ENCODE measurements around the gene GLI2.

DNA sequence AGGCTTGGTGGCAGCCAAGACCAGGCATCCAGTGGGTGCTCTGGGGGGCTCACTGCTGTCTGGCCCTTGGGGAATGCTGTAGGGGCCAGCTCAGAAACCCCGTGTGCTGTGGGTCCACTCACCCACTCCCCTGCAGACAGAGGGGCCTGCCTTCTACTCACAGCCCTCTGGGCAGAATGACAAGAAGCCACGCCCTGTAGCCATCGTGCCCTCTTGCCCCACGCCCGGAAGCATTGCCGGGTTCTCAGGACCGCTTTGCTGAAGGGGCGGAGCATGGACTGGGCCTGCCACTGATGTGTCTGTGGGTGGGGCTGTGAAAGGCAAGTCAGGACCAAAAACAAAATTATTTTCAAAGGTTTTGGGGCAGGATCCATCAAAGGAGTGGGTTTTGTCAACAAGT lies 27.8 kb downstream of the GLI2 start:
- TF ChIP-seq ZNF10 (CRISPR knock-in tag; IDR thresholded peaks at IDR 0.05; ENCODE audit: borderline replicate concordance, low read depth) (no peak), ZNF670 (CRISPR knock-in tag; IDR thresholded peaks at IDR 0.05; ENCODE audit: borderline replicate concordance) (no peak), KDM1A (CRISPR knock-in tag; IDR thresholded peaks at IDR 0.05) (no peak), RELA (CRISPR knock-in tag; IDR thresholded peaks at IDR 0.05) (no peak), ZNF678 (CRISPR knock-in tag; IDR thresholded peaks at IDR 0.05) (no peak), ZNF629 (CRISPR knock-in tag; conservative IDR thresholded peaks at IDR 0.05) (no peak), ZNF766 (CRISPR knock-in tag; IDR thresholded peaks at IDR 0.05; ENCODE audit: borderline replicate concordance) (no peak)
- TF ChIP-seq, protein P1, sequence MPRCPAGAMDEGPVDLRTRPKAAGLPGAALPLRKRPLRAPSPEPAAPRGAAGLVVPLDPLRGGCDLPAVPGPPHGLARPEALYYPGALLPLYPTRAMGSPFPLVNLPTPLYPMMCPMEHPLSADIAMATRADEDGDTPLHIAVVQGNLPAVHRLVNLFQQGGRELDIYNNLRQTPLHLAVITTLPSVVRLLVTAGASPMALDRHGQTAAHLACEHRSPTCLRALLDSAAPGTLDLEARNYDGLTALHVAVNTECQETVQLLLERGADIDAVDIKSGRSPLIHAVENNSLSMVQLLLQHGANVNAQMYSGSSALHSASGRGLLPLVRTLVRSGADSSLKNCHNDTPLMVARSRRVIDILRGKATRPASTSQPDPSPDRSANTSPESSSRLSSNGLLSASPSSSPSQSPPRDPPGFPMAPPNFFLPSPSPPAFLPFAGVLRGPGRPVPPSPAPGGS (CRISPR knock-in tag; IDR thresholded peaks at IDR 0.05), result no peak
